NCI-H1694 treated with DMSO at 0.1 percent for 48 hours (cell line): ENCODE data around the gene ARHGEF10L.
A peak's percentile ranks its signal among the peaks of the same experiment; 100 is the strongest.

Source experiments
- DNase-seq: peaks from one replicate; lab custom pipeline; 2025; lab: John Stamatoyannopoulos, UW

The ARHGEF10L gene

GRCh38 chr1:17675744-17676143 is 136.2 kb downstream of the ARHGEF10L start:
- DNase-seq: no peak

DNA sequence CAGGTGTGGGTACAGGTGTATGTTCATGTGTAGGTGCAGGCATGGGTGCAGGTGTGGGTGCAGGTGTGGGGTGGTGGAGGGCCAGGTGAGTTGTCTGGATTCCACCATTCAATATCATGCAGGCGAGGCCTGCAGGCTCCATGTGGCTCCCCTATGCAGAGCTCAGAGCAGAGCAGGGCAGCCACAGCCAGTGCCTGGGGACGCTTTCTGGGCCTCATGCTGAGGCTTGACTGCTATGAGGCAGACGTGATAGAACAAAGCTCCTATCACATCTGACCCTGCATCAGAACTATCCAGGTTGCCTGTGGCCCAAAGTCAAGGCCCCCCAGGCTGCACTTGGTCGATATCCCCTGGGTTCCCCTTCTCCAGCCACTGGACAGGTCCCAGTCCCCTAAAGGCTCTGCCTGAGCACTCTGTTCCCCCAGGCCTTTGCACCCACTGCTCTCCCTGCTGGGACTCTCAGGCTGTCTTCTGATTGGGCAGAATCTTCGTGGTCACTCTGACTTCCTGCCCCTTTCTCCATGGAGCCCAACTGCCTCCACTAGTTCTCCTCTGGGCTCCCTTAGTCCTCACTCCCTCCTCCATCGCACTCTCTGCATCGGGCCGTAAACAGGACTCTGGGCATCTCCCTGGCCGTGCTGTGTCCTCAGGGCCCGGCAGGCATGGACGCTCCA is 137.0 kb downstream of the ARHGEF10L start:
- DNase-seq: no peak

- DNase-seq: no peak
Observed at GRCh38 chr1:17678011-17678410, 138.5 kb downstream of the ARHGEF10L start.

- DNase-seq: no peak
Observed at GRCh38 chr1:17679856-17680255, 140.4 kb downstream of the ARHGEF10L start.

DNA sequence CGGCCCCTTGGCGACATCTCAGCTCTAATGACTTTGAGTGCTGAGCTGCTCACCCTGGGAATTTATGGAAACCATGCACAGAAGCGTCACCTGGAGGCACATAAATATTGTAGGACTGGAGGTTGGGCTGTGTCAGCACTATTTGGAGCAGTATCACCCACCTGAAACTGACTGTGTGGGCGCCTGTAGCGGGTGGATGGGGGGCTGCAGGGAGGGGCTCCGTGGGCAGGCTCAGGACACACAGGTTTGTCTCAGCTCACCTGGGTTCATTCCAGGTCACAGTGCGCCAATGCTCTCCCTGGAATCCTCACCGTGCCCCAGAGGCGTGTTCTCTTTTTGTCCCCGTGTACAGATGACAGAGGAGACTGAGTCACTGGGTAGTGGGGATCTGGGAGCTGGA is 140.8 kb downstream of the ARHGEF10L start:
- DNase-seq: no peak

GRCh38 chr1:17682400-17682799 is 142.9 kb downstream of the ARHGEF10L start:
- DNase-seq: no peak

- no peak for DNase-seq
Observed at GRCh38 chr1:17683598-17683997, 144.1 kb downstream of the ARHGEF10L start.

DNA sequence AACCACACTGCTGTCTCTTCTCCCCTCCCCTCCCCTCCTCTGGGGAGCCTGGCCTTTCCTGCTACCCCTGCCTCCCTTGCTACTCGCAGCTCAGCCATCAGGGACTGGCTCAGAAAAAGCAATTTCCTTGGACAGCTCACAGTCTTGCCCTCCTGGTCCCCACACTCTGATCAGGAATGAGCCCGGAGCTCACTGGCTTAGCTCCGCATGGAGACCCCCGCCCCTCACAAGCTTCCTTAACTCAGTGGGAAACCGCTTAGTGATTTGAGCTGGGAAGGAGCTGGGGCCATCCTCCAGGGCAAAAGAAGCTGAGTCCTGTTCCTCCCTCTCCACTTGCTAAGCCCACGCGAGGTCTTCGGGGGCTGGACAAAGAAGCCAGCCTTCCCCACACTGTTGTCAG is 145.3 kb downstream of the ARHGEF10L start:
- DNase-seq: no peak

- DNase-seq: no peak
Observed at GRCh38 chr1:17686258-17686657, 146.8 kb downstream of the ARHGEF10L start.

DNA sequence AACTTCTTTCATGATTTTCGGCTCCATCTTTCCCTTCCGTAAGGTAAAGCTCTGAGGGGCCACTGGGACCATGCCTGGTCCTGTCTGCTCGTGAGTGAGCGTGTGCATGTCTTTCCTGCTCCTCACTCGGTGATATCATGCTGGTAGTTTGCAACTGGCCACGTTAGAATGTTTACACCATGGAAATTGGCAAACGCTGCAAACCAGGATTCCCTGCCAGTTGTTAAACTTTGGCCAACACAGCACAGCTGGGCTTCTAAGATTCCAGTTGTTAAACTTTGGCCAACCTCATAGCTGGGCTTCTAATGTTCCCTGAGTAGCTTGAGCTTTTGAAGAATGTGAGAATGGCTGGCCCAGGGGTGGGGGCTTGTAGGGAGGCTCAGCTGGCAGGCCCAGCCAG is 147.6 kb downstream of the ARHGEF10L start:
- DNase-seq: no peak

- DNase-seq: peak; percentile 31
Observed at GRCh38 chr1:17688217-17688810, 148.8 kb downstream of the ARHGEF10L start.

- no peak for DNase-seq
Observed at GRCh38 chr1:17689011-17689410, 149.5 kb downstream of the ARHGEF10L start.

- DNase-seq: no peak
Observed at GRCh38 chr1:17690906-17691634, 151.6 kb downstream of the ARHGEF10L start.

DNA sequence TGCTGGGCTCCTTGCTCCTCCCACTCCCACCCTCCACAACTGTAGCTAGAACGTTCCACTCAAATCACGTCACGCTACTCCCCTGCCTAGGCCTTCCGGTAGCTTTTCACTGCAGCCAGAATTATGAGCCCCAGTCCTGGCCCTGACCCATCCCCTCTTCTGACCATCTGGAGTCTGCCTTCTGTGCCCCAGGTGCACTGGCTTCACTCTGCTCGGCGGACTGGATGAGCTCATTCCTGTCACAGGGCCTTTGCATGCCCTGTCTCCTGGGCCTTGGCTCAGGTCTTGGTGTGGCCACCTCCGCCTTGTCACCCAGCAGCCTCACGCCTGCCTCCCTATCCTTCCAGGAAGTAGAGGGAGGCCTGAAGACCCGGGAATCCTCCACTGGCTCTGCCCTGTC is 153.1 kb downstream of the ARHGEF10L start:
- DNase-seq: no peak

DNA sequence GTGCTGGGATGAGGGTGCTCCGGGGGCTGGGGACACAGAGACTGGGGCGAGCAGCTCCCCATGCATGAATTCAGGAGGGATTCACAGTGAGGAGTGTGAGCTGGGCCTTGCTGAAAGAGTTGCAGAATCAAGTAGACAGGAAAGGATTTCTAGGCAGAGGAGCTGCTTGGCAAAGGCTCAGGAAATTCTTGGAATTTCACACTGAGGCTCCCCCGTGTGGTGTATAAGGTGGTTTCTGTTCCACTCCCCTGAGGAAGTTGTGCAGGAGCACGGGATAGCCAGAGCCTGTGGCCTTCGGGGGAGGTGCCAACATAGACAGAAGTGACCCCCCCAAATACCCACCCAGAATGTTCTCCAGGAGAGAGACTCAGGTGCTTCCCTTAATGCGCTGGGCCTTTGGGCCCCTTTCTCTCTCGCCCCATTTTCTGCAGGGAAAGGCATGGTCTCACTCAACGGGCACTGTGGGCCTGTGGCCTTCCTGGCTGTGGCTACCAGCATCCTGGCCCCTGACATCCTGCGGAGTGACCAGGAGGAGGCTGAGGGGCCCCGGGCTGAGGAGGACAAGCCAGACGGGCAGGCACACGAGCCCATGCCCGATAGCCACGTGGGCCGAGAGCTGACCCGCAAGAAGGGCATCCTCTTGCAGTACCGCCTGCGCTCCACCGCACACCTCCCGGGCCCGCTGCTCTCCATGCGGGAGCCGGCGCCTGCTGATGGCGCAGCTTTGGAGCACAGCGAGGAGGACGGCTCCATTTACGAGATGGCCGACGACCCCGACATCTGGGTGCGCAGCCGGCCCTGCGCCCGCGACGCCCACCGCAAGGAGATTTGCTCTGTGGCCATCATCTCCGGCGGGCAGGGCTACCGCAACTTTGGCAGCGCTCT is 157.2 kb downstream of the ARHGEF10L start:
- DNase-seq: peak; percentile 36

DNA sequence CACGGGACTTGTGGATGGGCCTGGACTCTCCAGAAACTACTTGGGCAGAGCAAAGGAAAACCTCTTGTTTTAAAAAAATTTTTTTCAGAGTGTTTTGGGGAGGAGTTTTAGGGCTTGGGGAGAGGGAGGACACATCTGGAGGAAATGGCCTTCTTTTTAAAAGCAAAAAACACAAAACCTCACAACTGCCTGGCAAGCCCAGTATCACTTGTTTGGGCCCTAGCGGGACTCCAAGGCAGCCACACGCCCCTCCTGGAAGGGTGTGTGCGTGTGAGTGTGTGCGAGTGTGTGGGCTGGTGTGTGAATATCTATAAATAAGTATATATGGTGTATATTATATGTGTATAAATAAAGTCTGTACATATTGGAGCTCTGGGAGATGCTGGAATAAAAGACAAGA is 158.0 kb downstream of the ARHGEF10L start:
- no peak for DNase-seq

- DNase-seq: no peak
Observed at GRCh38 chr1:17699581-17699980, 160.1 kb downstream of the ARHGEF10L start.

DNA sequence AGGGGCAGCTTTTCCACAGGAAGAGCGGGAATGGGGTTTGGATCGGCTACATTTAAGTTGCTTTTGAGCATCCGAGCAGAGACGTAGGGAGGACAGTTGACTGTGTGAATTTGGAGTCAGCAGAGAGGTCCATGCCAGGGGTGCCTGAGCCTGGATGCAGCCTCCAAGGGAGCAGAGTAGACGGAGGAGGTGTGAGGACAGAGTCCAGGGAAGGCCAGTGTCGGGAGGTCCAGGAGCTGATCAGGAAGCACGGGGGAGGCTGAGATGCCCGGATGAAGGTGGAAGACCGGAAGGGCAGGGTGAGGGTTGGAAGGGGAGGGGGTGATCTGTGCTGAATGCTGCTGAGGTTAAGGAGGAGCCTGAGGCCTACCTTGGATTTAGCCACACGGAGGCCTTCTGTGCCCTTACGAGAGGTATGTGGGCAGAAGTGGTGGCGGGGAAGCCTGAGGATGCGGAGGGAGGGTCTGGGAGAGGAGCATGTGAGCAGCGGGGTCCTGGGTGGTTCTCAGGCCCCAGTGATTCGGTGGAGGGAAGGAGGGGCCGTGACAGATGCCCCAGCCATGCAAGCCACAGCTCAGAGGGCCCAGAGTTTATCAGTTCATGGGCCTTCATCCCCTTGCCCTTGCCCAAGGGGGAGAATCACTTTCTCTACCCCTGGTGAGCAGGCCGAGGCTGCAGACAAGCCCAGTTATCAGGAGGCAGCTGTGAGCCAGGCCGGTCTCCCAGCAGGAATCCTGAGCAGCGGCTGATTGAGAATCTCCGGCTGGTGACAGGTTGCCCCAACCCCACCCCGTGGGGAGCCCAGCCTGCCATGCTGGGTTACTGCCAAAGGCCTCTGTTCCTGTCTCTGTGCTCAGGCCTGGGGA is 161.7 kb downstream of the ARHGEF10L start:
- peak; percentile 23 for DNase-seq

- DNase-seq: no peak
Observed at GRCh38 chr1:17704176-17704575, 164.7 kb downstream of the ARHGEF10L start.

- DNase-seq: no peak
Observed at GRCh38 chr1:17706445-17706844, 166.9 kb downstream of the ARHGEF10L start.

DNA sequence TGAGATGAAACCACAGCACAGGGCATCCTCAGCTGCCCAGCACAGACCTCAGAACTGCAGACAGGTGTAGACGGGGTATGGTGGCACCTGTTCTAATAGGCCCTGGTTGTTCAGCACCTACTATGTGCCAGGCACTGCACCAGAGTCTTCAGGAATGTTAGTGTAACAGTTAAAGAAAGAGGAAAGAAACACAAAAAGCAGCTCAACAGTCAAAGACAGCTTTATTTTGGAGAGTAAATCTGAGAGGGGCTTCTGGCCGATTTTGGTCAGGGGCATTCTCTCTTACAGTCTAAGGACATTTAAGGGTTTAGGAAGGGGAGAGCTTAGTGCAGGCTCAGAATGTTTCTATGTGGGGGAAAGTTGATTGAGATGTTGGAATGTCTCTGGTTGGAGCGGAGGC is 170.5 kb downstream of the ARHGEF10L start:
- DNase-seq: no peak
